ENCODE results near the gene ZSCAN23.
"Not testable (repeated sequence)": the region's sequence is repeated elsewhere in the genome, so short reads cannot be mapped to it uniquely, and the experiment has no call there.

Gene ZSCAN23

GRCh38 chr6:28468056-28468455 lies 24.8 kb upstream of the ZSCAN23 start:
- ChIA-PET POLR2A (no interaction called here), CTCF (interaction anchor here (1.2 to 1.6 kb wide), 2 partner anchors 20 to 27 kb away, joined by 3 to 4 read pairs; no protein-coding TSS in a partner anchor)

GRCh38 chr6:28462401-28462800 lies 19.1 kb upstream of the ZSCAN23 start:
- DNase-seq (ENCODE audit: extremely low spot score), result no peak
- CTCF ChIA-PET, result no interaction called here
- TF ChIP-seq CTCF (IDR thresholded peaks at IDR 0.05; ENCODE audit: control extremely low read depth, extremely low read depth, low read depth, missing control alignments), result no peak

More at GRCh38 chr6:28468056-28468455, 24.8 kb upstream of the ZSCAN23 start:
- DNase-seq (ENCODE audit: extremely low spot score), result no peak
- no peak for TF ChIP-seq CTCF (IDR thresholded peaks at IDR 0.05; ENCODE audit: control extremely low read depth, extremely low read depth, low read depth, missing control alignments)

GRCh38 chr6:28458568-28458967 lies 15.3 kb upstream of the ZSCAN23 start:
- POLR2A ChIA-PET, result no interaction called here
- CTCF ChIA-PET, result no interaction called here
- DNase-seq (ENCODE audit: extremely low spot score), result no peak
- TF ChIP-seq CTCF (IDR thresholded peaks at IDR 0.05; ENCODE audit: control extremely low read depth, extremely low read depth, low read depth, missing control alignments), result no peak

More at GRCh38 chr6:28462401-28462800, 19.1 kb upstream of the ZSCAN23 start:
- POLR2A ChIA-PET, result no interaction called here

GRCh38 chr6:28449056-28449455 lies 5.8 kb upstream of the ZSCAN23 start:
- ChIA-PET CTCF (interaction anchor here (1.1 kb wide), 1 partner anchor 15 kb away, joined by 3 read pairs; no protein-coding TSS in a partner anchor), POLR2A (interaction anchor here (0.7 kb wide), 1 partner anchor 584 kb away, joined by 5 read pairs; a partner anchor contains a TSS)
- TF ChIP-seq CTCF (IDR thresholded peaks at IDR 0.05; ENCODE audit: control extremely low read depth, extremely low read depth, low read depth, missing control alignments), result no peak
- DNase-seq (ENCODE audit: extremely low spot score), result no peak

- POLR2A ChIA-PET; CTCF ChIA-PET; DNase-seq (ENCODE audit: extremely low spot score): not testable (repeated sequence)
Observed at GRCh38 chr6:28447512-28447906, 4.2 kb upstream of the ZSCAN23 start.

- TF ChIP-seq CTCF (IDR thresholded peaks at IDR 0.05; ENCODE audit: control extremely low read depth, extremely low read depth, low read depth, missing control alignments), result no peak
- no peak for DNase-seq (ENCODE audit: extremely low spot score)
- CTCF ChIA-PET, result no interaction called here
- POLR2A ChIA-PET, result no interaction called here
Observed at GRCh38 chr6:28446818-28447511, 3.7 kb upstream of the ZSCAN23 start.

GRCh38 chr6:28444759-28445158 lies 1.5 kb upstream of the ZSCAN23 start:
- CTCF ChIA-PET; POLR2A ChIA-PET; DNase-seq (ENCODE audit: extremely low spot score): not testable (repeated sequence)

All from GM10248 (cell line).